SK-N-SH treated with all-trans-retinoic acid at 6 μM for 48 hours (cell line): ENCODE data around the gene METTL13.

ENCODE experiments used
- ATAC-seq: fragments of 200-7000 bp; cut with Tn5 transposase; 3 replicates; pipeline ENCODE4 v1.9.1; 2020; ENCODE audit warnings: mild to moderate bottlenecking, moderate library complexity
- ARNTL ChIP-seq: fragments of 450-650 bp; formaldehyde crosslinking; IDR thresholded peaks from 2 replicates; pipeline ENCODE4 v1.5.0; 2020; ENCODE audit warnings: low read depth, mild to moderate bottlenecking, moderate library complexity, borderline replicate concordance
- BACH2 ChIP-seq: fragments of 250-450 bp; sonication (Bioruptor Pico); IDR thresholded peaks from 2 replicates; pipeline ENCODE4 v1.9.0; 2021; ENCODE audit warnings: mild to moderate bottlenecking, borderline replicate concordance
- CREB5 ChIP-seq: fragments of 250-450 bp; sonication (Bioruptor Pico); IDR thresholded peaks from 2 replicates; pipeline ENCODE4 v1.5.1; 2020; ENCODE audit warnings: low read depth, mild to moderate bottlenecking, moderate library complexity
- CSDC2 ChIP-seq: fragments of 250-450 bp; sonication (Bioruptor Pico); IDR thresholded peaks from 2 replicates; pipeline ENCODE4 v1.5.0; 2020; ENCODE audit warnings: mild to moderate bottlenecking, moderate library complexity
- ESRRG ChIP-seq: fragments of 250-450 bp; sonication (Bioruptor Pico); IDR thresholded peaks from 2 replicates; pipeline ENCODE4 v1.6.1; 2021; ENCODE audit warnings: mild to moderate bottlenecking
- GLIS3 ChIP-seq: fragments of 250-450 bp; sonication (Bioruptor Pico); IDR thresholded peaks from 2 replicates; pipeline ENCODE4 v1.5.0; 2020; ENCODE audit warnings: mild to moderate bottlenecking, moderate library complexity
- ISL1 ChIP-seq: fragments of 250-450 bp; sonication (Bioruptor Pico); IDR thresholded peaks from 2 replicates; pipeline ENCODE4 v2.1.2; 2022; ENCODE audit warnings: mild to moderate bottlenecking, moderate library complexity
- OSR1 ChIP-seq: fragments of 250-450 bp; sonication (Bioruptor Pico); IDR thresholded peaks from 2 replicates; pipeline ENCODE4 v1.8.0; 2022; ENCODE audit warnings: moderate library complexity, mild to moderate bottlenecking, inconsistent platforms
- PATZ1 ChIP-seq: fragments of 250-450 bp; sonication (Bioruptor Pico); IDR thresholded peaks from 2 replicates; pipeline ENCODE4 v1.8.0; 2020; ENCODE audit warnings: mild to moderate bottlenecking, moderate library complexity, borderline replicate concordance
- PPARA ChIP-seq: fragments of 250-450 bp; sonication (Bioruptor Pico); IDR thresholded peaks from 2 replicates; pipeline ENCODE4 v1.5.0; 2020; ENCODE audit warnings: mild to moderate bottlenecking, borderline replicate concordance
- RARB ChIP-seq: fragments of 250-450 bp; sonication (Bioruptor Pico); IDR thresholded peaks from 2 replicates; pipeline ENCODE4 v1.8.0; 2021; ENCODE audit warnings: mild to moderate bottlenecking, moderate library complexity
- SNAI2 ChIP-seq: fragments of 250-450 bp; sonication (Bioruptor Pico); IDR thresholded peaks from 2 replicates; pipeline ENCODE4 v1.5.0; 2020; ENCODE audit warnings: mild to moderate bottlenecking, moderate library complexity
- TCF4 ChIP-seq: fragments of 250-450 bp; sonication (Bioruptor Pico); IDR thresholded peaks from 2 replicates; pipeline ENCODE4 v1.8.0; 2021; ENCODE audit warnings: mild to moderate bottlenecking, moderate library complexity, borderline replicate concordance
- TOX ChIP-seq: fragments of 250-450 bp; sonication (Bioruptor Pico); IDR thresholded peaks from 2 replicates; pipeline ENCODE4 v1.8.0; 2021; ENCODE audit warnings: mild to moderate bottlenecking, moderate library complexity, borderline replicate concordance
- TSHZ2 ChIP-seq: fragments of 250-450 bp; sonication (Bioruptor Pico); IDR thresholded peaks from 2 replicates; pipeline ENCODE4 v1.5.0; 2020; ENCODE audit warnings: mild to moderate bottlenecking, moderate library complexity
- ZC3H10 ChIP-seq: fragments of 250-450 bp; sonication (Bioruptor Pico); IDR thresholded peaks from 2 replicates; pipeline ENCODE4 v1.5.1; 2021; ENCODE audit warnings: mild to moderate bottlenecking, moderate library complexity
- ZFP3 ChIP-seq: fragments of 250-450 bp; sonication (Bioruptor Pico); IDR thresholded peaks from 2 replicates; pipeline ENCODE4 v1.5.0; 2020; ENCODE audit warnings: mild to moderate bottlenecking, moderate library complexity
- ZFP30 ChIP-seq: fragments of 450-650 bp; formaldehyde crosslinking; IDR thresholded peaks from 2 replicates; pipeline ENCODE4 v1.5.0; 2022; ENCODE audit warnings: mild to moderate bottlenecking, moderate library complexity
- ZNF565 ChIP-seq: fragments of 450-650 bp; formaldehyde crosslinking; conservative IDR thresholded peaks from 2 replicates; pipeline ENCODE4 v1.5.0; 2020; ENCODE audit warnings: low read depth, mild to moderate bottlenecking, moderate library complexity
- ZNF70 ChIP-seq: fragments of 450-650 bp; formaldehyde crosslinking; IDR thresholded peaks from 2 replicates; pipeline ENCODE4 v1.5.0; 2020; ENCODE audit warnings: mild to moderate bottlenecking, moderate library complexity
- ZNF8 ChIP-seq: fragments of 450-650 bp; formaldehyde crosslinking; IDR thresholded peaks from 2 replicates; pipeline ENCODE4 v1.5.0; 2020; ENCODE audit warnings: mild to moderate bottlenecking, moderate library complexity

Gene METTL13

GRCh38 chr1:171758011-171758410 is 23.4 kb upstream of the METTL13 start (continued):
- TF ChIP-seq ZC3H10 (no peak), RARB (no peak), TCF4 (CRISPR knock-in tag) (no peak), GLIS3 (CRISPR knock-in tag) (no peak), SNAI2 (CRISPR knock-in tag) (no peak), PPARA (CRISPR knock-in tag) (no peak)

- ATAC-seq, result no peak
- TF ChIP-seq ZC3H10 (no peak), TOX (CRISPR knock-in tag) (no peak), TSHZ2 (CRISPR knock-in tag) (no peak), ZNF565 (CRISPR knock-in tag) (no peak), ZFP3 (CRISPR knock-in tag) (no peak), PPARA (CRISPR knock-in tag) (no peak), ZNF8 (CRISPR knock-in tag) (no peak), CSDC2 (CRISPR knock-in tag) (no peak), ESRRG (CRISPR knock-in tag) (no peak), SNAI2 (CRISPR knock-in tag) (no peak), PATZ1 (CRISPR knock-in tag) (no peak), GLIS3 (CRISPR knock-in tag) (no peak), CREB5 (no peak), ISL1 (CRISPR knock-in tag) (no peak), TCF4 (CRISPR knock-in tag) (no peak)
- TF ChIP-seq, all 23 proteins: peak for 0
These were observed 19.3 kb upstream of the METTL13 start for GRCh38 chr1:171762143-171762563.

- no peak for ATAC-seq
These were observed 17.7 kb upstream of the METTL13 start for GRCh38 chr1:171763764-171764163.

More at GRCh38 chr1:171763764-171764163, 17.7 kb upstream of the METTL13 start:
- TF ChIP-seq OSR1 (CRISPR knock-in tag) (no peak), ZFP30 (CRISPR knock-in tag) (no peak), CREB5 (no peak), GLIS3 (CRISPR knock-in tag) (no peak), ZNF8 (CRISPR knock-in tag) (no peak), ESRRG (CRISPR knock-in tag) (no peak), ZNF565 (CRISPR knock-in tag) (no peak), PATZ1 (CRISPR knock-in tag) (no peak), BACH2 (no peak), TCF4 (CRISPR knock-in tag) (no peak), ARNTL (CRISPR knock-in tag) (no peak), ISL1 (CRISPR knock-in tag) (no peak), CSDC2 (CRISPR knock-in tag) (no peak), TOX (CRISPR knock-in tag) (no peak), ZNF70 (CRISPR knock-in tag) (no peak), SNAI2 (CRISPR knock-in tag) (no peak), ZFP3 (CRISPR knock-in tag) (no peak)
